ENCODE data around the gene HES3.

DNA sequence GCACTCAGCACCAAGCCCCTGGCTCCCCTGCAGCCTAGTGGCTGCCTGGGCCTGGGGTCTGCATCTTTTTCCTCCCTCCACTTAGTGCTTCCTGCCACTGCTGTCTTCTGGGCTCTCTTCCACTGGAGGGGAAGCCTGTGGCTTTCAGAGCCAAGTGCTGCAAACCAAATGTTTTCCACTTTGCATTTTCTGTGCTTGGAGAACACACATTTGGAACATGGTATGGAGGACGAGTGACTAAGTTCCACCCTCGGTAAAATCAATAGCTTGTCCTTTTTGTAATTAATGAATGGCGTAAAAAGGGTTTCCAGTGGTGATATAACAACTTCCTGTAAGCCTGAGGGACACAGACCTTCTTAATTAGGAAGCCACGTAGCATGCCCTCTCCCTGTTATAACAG, 27.0 kb downstream of the HES3 start:
- no peak for TF ChIP-seq POLR2A (IDR thresholded peaks at IDR 0.05; ENCODE audit: low read depth, low read length)
- TF ChIP-seq POLR2AphosphoS5 (IDR thresholded peaks at IDR 0.05; ENCODE audit: low read depth, low read length): no peak
- no peak for TF ChIP-seq TAF1 (IDR thresholded peaks at IDR 0.05; ENCODE audit: low read depth, low read length)

Measured in GM12891 (cell line).